ENCODE measurements around the gene CD69. TPM values are rescaled to one million over a fixed set of nuclear protein-coding genes. Genes with fewer than 3 reads are reported as not detected.
"Not testable (repeated sequence)": the region's sequence is repeated elsewhere in the genome, so short reads cannot be mapped to it uniquely, and the experiment has no call there.

The CD69 gene
- total RNA-seq, 1 experiment from 2014 or later, result not detected

DNA sequence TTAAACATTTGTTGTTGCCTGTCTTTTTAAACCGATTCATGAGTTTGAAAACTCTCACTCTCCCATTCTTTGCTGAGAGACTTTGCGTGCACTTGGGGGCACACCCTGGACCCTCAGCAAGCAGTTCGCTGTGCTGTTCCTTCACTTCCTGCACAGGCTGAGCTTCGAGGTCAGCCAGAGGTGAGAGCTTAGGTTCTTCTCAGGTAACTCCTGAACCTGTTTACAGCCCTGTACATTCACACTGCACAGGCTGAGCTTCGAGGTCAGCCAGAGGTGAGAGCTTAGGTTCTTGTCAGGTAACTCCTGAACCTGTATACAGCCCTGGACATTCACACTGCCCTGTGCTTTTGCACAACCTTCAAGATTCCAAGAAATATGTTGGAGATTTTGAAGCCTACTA lies 18.0 kb downstream of the CD69 start:
- no peaks in the 10 kb centered on the region for H3K9me3 Mint-ChIP-seq (ENCODE audit: unreplicated experiment)
- POLR2A ChIA-PET, result no interaction called here
- no peaks in the 10 kb centered on the region for H3K27me3 ChIP-seq (replicated peaks; ENCODE audit: control insufficient read depth, insufficient read depth, low read length)
- H3K4me3 ChIP-seq (ENCODE audit: low read depth, low read length), result no peak overlapping the region
- H3K9me3 ChIP-seq, result no peaks in the 10 kb centered on the region
- no TSS peak for BruUV-seq (replicated peaks)
- H3K36me3 ChIP-seq (ENCODE audit: control insufficient read depth, insufficient read depth, low read length), result no peaks in the 10 kb centered on the region
- no peak for DNase-seq
- no peak overlapping the region for H3K4me3 Mint-ChIP-seq (ENCODE audit: unreplicated experiment)
- TF ChIP-seq, protein P1, sequence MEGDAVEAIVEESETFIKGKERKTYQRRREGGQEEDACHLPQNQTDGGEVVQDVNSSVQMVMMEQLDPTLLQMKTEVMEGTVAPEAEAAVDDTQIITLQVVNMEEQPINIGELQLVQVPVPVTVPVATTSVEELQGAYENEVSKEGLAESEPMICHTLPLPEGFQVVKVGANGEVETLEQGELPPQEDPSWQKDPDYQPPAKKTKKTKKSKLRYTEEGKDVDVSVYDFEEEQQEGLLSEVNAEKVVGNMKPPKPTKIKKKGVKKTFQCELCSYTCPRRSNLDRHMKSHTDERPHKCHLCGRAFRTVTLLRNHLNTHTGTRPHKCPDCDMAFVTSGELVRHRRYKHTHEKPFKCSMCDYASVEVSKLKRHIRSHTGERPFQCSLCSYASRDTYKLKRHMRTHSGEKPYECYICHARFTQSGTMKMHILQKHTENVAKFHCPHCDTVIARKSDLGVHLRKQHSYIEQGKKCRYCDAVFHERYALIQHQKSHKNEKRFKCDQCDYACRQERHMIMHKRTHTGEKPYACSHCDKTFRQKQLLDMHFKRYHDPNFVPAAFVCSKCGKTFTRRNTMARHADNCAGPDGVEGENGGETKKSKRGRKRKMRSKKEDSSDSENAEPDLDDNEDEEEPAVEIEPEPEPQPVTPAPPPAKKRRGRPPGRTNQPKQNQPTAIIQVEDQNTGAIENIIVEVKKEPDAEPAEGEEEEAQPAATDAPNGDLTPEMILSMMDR (IDR thresholded peaks at IDR 0.05; ENCODE audit: insufficient read depth in 1 of 2, low read depth in 1 of 2, low read length in 1 of 2, severe bottlenecking in 1 of 2, unreplicated experiment in 1 of 2), result no peak
- intact Hi-C loops (cut with micrococcal nuclease; ENCODE audit: unreplicated experiment), result no loop called here
- no peak overlapping the region for H3K27ac Mint-ChIP-seq (ENCODE audit: unreplicated experiment)
- CTCF ChIA-PET, result interaction anchor here (0.6 to 1.5 kb wide), 10 partner anchors 8 to 397 kb away, joined by 3 to 15 read pairs (median 3); no protein-coding TSS in a partner anchor
- H3K4me1 ChIP-seq, result no peaks in the 10 kb centered on the region
- H3K27me3 Mint-ChIP-seq (ENCODE audit: insufficient read depth, unreplicated experiment), result peaks cover 13% of the 10 kb centered on the region
- no peaks in the 10 kb centered on the region for H3K36me3 Mint-ChIP-seq (ENCODE audit: insufficient read depth, unreplicated experiment)
- no peaks in the 10 kb centered on the region for H3K4me1 Mint-ChIP-seq (ENCODE audit: low read depth, unreplicated experiment)

DNA sequence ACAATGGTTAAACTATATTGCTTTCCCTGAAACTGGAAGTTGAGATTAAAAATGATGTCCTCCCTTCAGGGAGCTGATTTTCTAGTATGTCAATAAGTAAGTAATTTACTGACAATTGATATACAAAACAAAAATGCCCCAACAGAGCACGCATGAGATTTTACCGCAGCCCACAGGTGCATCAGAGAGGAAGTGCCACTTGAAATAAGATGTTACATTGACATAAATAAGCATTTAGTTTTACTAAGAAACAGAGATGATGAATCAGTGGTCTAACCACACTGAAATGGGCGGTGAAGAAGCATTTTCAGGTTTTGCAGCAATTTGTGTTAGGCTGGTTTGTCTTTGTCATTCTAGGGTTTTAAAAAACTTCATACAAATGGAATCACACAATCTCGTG lies 19.0 kb downstream of the CD69 start:
- no peaks in the 10 kb centered on the region for H3K9me3 Mint-ChIP-seq (ENCODE audit: unreplicated experiment)
- intact Hi-C loops (cut with micrococcal nuclease; ENCODE audit: unreplicated experiment), result no loop called here

DNA sequence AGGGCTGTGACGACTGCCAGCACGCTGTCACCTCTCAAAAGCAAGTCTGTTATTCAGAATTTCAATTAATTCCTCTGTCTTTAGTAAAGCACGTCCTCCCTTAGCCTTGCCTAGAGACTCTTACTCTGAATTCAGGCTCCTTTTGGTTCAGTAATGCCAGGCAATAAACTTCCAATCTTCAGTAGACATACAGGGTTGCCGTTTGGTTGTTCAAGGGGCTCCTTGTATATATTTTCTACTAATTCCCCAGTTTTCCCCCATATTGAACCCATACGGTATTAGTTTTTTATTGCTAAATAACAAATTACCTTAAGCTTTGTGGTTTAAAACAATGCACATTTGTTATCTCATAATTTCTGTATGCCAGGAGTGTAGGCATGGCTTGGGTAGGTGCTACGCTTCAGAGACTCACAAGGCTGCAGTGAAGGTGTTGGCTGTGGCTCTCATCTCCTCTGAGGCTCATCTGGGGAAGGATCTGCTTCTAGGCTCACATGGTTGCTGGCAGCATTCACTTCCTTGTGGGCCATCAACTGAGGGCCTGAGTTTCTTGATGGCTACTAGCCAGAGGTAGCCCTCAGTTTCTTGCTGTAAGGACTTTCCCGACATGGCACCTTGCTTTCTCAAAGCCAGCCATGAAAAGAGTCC lies 20.5 kb downstream of the CD69 start:
- POLR2A ChIA-PET, result no interaction called here
- Histone ChIP-seq H3K36me3 (ENCODE audit: control insufficient read depth, insufficient read depth, low read length) (no peaks in the 10 kb centered on the region), H3K4me1 (no peaks in the 10 kb centered on the region), H3K9me3 (no peaks in the 10 kb centered on the region), H3K27me3 (replicated peaks; ENCODE audit: control insufficient read depth, insufficient read depth, low read length) (no peaks in the 10 kb centered on the region), H3K4me3 (ENCODE audit: low read depth, low read length) (no peak overlapping the region)
- intact Hi-C loops (cut with micrococcal nuclease; ENCODE audit: unreplicated experiment), result no loop called here
- CTCF ChIA-PET, result no interaction called here
- no peaks in the 10 kb centered on the region for H3K36me3 Mint-ChIP-seq (ENCODE audit: insufficient read depth, unreplicated experiment)
- no peaks in the 10 kb centered on the region for H3K9me3 Mint-ChIP-seq (ENCODE audit: unreplicated experiment)
- TF ChIP-seq, protein P1 (IDR thresholded peaks at IDR 0.05; ENCODE audit: insufficient read depth in 1 of 2, low read depth in 1 of 2, low read length in 1 of 2, severe bottlenecking in 1 of 2, unreplicated experiment in 1 of 2), result no peak
- BruUV-seq (replicated peaks), result no TSS peak
- H3K27ac Mint-ChIP-seq (ENCODE audit: unreplicated experiment), result no peak overlapping the region
- DNase-seq, result no peak
- H3K27me3 Mint-ChIP-seq (ENCODE audit: insufficient read depth, unreplicated experiment), result peaks cover 14% of the 10 kb centered on the region
- no peak overlapping the region for H3K4me3 Mint-ChIP-seq (ENCODE audit: unreplicated experiment)
- H3K4me1 Mint-ChIP-seq (ENCODE audit: low read depth, unreplicated experiment), result no peaks in the 10 kb centered on the region

More for the DNA sequence above, 19.0 kb downstream of the CD69 start:
- ChIA-PET CTCF (no interaction called here), POLR2A (no interaction called here)
- TF ChIP-seq, protein P1 (IDR thresholded peaks at IDR 0.05; ENCODE audit: insufficient read depth in 1 of 2, low read depth in 1 of 2, low read length in 1 of 2, severe bottlenecking in 1 of 2, unreplicated experiment in 1 of 2), result no peak
- H3K4me1 Mint-ChIP-seq (ENCODE audit: low read depth, unreplicated experiment), result no peaks in the 10 kb centered on the region
- no peaks in the 10 kb centered on the region for H3K36me3 ChIP-seq (ENCODE audit: control insufficient read depth, insufficient read depth, low read length)
- H3K4me1 ChIP-seq, result no peaks in the 10 kb centered on the region
- H3K27me3 ChIP-seq (replicated peaks; ENCODE audit: control insufficient read depth, insufficient read depth, low read length), result no peaks in the 10 kb centered on the region
- H3K4me3 ChIP-seq (ENCODE audit: low read depth, low read length), result no peak overlapping the region
- no peak overlapping the region for H3K4me3 Mint-ChIP-seq (ENCODE audit: unreplicated experiment)
- no peaks in the 10 kb centered on the region for H3K9me3 ChIP-seq
- no peak for DNase-seq
- no peaks in the 10 kb centered on the region for H3K36me3 Mint-ChIP-seq (ENCODE audit: insufficient read depth, unreplicated experiment)
- no TSS peak for BruUV-seq (replicated peaks)
- peaks cover 12% of the 10 kb centered on the region for H3K27me3 Mint-ChIP-seq (ENCODE audit: insufficient read depth, unreplicated experiment)
- H3K27ac Mint-ChIP-seq (ENCODE audit: unreplicated experiment), result no peak overlapping the region

DNA sequence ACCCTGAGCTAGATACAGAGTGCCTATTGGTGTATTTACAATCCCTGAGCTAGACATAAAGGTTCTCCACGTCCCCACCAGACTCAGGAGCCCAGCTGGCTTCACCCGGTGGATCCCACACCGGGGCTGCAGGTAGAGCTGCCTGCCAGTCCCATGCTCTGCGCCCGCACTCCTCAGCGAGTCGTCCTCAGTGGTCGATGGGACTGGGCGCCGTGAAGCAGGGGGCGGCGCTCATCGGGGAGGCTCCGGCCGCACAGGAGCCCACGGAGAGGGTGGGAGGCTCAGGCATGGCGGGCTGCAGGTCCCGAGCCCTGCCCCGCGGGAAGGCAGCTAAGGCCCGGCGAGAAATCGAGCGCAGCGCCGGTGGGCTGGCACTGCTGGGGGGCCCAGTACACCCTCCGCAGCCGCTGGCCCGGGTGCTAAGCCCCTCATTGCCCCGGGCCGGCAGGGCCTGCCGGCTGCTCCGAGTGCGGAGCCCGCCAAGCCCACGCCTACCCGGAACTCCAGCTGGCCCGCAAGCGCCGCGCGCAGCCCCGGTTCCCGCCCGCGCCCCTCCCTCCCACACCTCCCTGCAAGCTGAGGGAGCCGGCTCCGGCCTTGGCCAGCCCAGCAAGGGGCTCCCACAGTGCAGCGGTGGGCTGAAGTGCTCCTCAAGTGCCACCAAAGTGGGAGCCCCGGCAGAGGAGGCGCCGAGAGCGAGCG lies 21.1 kb downstream of the CD69 start:
- CTCF ChIA-PET, result interaction anchor here (1.4 kb wide), 1 partner anchor 58 kb away, joined by 4 read pairs; no protein-coding TSS in a partner anchor
- H3K4me1 ChIP-seq; BruUV-seq (replicated peaks); H3K27ac Mint-ChIP-seq (ENCODE audit: unreplicated experiment); H3K9me3 Mint-ChIP-seq (ENCODE audit: unreplicated experiment); POLR2A ChIA-PET; H3K36me3 ChIP-seq (ENCODE audit: control insufficient read depth, insufficient read depth, low read length); H3K27me3 ChIP-seq (replicated peaks; ENCODE audit: control insufficient read depth, insufficient read depth, low read length); H3K9me3 ChIP-seq; intact Hi-C loops (cut with micrococcal nuclease; ENCODE audit: unreplicated experiment); H3K4me3 Mint-ChIP-seq (ENCODE audit: unreplicated experiment); H3K4me3 ChIP-seq (ENCODE audit: low read depth, low read length); H3K36me3 Mint-ChIP-seq (ENCODE audit: insufficient read depth, unreplicated experiment); DNase-seq; H3K4me1 Mint-ChIP-seq (ENCODE audit: low read depth, unreplicated experiment): not testable (repeated sequence)
- H3K27me3 Mint-ChIP-seq (ENCODE audit: insufficient read depth, unreplicated experiment), result peaks cover 14% of the 10 kb centered on the region

DNA sequence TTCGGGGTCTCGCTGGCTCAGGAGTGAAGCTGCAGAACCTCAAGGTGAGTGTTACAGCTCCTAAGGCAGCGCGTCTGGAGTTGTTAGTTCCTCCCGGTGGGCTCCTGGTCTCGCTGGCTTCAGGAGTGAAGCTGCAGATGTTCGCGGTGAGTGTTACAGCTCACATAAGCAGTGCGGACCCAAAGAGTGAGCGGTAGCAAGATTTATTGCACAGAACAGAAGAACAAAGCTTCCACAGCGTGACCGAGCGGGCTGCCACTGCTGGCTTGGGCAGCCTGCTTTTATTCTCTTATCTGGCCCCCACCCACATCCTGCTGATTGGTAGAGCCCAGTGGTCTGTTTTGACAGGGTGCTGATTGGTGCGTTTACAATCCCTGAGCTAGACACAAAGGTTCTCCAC lies 21.8 kb downstream of the CD69 start:
- H3K4me3 ChIP-seq (ENCODE audit: low read depth, low read length); BruUV-seq (replicated peaks); intact Hi-C loops (cut with micrococcal nuclease; ENCODE audit: unreplicated experiment); H3K36me3 Mint-ChIP-seq (ENCODE audit: insufficient read depth, unreplicated experiment); H3K4me3 Mint-ChIP-seq (ENCODE audit: unreplicated experiment); H3K4me1 Mint-ChIP-seq (ENCODE audit: low read depth, unreplicated experiment); POLR2A ChIA-PET; H3K27me3 ChIP-seq (replicated peaks; ENCODE audit: control insufficient read depth, insufficient read depth, low read length); H3K9me3 Mint-ChIP-seq (ENCODE audit: unreplicated experiment); H3K27ac Mint-ChIP-seq (ENCODE audit: unreplicated experiment); H3K4me1 ChIP-seq; DNase-seq; H3K36me3 ChIP-seq (ENCODE audit: control insufficient read depth, insufficient read depth, low read length); H3K9me3 ChIP-seq: not testable (repeated sequence)
- CTCF ChIA-PET, result interaction anchor here (1.4 kb wide), 1 partner anchor 59 kb away, joined by 4 read pairs; no protein-coding TSS in a partner anchor
- peaks cover 14% of the 10 kb centered on the region for H3K27me3 Mint-ChIP-seq (ENCODE audit: insufficient read depth, unreplicated experiment)

Measured in Caco-2 (cell line).